GM21717 (cell line): Measurements from ENCODE around the gene NEDD4L.

Experiments
- ATAC-seq: cut with Tn5 transposase; IDR thresholded peaks from one replicate; pipeline ENCODE4 v1.9.1; 2021; ENCODE audit warnings: mild to moderate bottlenecking, moderate library complexity; ENCODE audit not compliant: unreplicated experiment

NEDD4L gene

DNA sequence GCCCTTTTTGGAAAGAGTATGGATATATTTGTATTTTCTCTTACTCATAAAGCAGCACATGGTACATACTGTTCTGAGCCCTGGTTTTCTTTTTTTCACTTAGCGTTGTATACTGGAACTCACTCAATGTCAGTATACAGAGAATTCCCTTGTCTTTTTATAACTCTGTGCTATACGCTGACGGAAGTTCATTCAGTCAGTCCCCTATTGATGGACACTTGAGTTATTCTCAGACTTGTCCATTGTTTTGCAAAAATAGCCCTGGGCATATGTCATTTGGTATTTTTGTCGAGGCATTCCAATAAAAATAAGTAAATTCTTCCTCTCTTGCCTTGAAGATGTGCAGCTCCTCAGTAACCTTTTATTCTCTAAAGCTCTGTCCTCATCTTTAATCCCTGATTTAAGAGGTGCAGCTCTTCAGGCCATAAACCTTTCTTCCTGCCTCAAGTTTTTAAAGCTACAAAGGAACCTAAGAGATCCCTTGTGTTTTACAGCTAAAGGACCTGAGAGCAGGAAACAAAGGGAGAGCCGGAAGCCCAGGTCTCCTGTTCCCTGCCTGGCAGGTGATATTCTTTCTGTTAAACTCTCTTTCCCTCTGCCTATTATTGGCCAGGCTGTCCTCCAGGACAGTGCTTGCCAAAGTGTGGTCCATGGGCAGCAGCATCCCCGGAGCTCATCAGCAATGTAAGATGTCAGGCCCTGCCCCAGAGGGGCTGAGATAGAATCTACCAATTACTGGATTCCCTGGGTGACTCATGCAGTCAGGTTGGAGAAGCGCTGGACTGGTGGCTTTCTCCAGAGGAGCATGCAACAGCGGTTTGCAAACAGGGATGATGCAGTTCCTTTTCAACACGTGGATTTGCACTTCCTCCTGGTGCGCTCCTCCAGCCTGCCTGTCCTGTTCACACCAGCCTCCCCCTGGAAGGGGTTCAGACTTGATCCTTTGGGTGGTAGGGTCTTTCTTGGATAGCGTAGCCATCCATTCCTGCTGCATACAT lies 158.0 kb downstream of the NEDD4L start:
- no peak for ATAC-seq

DNA sequence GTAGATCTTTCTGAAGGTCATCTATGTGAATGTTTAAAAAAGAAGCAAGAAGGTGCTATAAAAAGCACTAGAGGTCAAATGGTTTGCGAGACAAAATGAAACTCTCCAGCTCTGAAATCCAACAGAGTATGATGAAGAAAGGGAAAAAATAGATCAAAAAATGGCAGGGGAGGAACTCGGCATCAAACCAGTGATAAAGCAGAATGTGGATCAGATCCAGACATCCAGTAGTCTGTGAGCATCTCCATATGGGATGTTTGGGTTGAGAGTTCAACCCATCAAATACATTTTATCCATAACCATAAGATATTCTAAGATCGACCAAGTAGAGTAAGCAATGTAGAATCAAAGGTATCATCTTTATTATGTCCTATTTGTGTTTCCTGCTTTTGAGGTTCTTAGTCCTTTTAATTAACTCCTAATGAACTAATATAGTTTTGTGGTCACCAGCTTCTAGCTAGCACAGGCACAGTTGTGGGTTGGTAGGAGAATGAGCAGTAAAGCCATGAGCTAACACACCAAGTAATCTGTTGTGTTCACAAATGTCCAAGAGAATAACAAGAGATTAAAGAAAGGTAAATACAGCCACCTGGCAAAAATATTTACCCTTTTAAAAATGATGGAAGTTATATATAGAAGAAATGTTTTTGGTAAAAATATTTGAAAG lies 160.9 kb downstream of the NEDD4L start:
- no peak for ATAC-seq

DNA sequence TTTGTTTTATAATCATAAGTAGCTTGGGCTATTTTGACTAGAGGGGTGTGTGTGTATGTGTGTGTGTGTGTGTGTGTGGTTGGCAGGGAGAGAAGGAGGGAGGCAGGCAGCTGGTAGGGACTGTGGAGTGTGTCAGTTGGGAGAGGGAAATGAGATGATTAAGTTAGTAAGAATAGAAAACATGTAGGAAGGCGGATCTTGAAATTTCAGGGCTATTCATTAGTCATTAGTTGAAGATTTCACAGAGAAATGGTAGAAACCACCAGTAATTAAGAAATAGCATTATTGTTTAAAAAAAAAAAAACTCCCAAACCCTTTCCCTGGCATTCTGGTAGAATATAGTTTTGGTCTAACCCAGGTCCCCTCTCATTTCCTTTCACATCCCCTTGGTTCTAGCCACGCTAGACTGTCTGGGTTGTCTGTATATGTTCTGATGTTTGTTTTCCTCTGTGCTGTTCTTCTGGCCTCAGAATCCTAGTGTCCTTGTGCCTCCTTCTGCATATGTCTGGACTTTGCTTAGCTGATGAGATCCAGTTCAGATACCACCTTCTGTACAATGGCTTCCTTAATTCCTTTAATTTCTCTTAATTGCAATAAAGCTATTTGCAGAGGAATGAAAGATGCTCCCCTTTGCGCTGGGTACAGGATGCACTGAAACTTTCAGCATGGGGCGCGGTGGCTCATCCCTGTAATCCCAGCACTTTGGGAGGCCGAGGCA lies 161.6 kb downstream of the NEDD4L start:
- ATAC-seq = no peak

DNA sequence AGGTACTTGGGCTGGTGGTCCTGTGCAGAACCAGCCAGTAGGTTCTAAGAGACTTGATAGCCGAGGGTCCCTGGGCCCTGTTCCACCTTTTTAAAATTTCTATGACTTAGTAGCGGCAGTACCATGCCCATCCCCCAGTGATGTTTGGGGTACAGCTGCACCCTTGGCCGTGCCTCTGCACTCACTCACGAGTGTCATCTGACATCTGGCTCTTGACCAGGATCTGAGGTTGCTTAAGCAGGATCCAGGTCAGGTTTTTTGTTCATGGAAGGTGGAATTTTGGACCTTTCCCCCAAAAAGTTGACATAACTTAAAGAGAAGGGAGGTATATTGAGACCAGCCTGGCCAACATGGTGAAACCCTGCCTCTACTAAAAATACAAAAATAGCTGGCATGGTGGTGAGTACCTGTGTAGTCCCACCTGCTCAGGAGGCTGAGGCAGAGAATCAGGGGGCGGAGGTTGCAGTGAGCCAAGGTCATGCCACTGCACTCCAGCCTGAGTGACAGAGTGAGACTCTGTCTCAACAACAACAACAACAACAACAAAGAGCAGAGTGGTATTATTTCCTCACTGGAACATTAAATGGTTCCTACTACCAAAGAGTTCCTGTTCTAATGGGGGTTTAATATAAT lies 163.6 kb downstream of the NEDD4L start:
- no peak for ATAC-seq

DNA sequence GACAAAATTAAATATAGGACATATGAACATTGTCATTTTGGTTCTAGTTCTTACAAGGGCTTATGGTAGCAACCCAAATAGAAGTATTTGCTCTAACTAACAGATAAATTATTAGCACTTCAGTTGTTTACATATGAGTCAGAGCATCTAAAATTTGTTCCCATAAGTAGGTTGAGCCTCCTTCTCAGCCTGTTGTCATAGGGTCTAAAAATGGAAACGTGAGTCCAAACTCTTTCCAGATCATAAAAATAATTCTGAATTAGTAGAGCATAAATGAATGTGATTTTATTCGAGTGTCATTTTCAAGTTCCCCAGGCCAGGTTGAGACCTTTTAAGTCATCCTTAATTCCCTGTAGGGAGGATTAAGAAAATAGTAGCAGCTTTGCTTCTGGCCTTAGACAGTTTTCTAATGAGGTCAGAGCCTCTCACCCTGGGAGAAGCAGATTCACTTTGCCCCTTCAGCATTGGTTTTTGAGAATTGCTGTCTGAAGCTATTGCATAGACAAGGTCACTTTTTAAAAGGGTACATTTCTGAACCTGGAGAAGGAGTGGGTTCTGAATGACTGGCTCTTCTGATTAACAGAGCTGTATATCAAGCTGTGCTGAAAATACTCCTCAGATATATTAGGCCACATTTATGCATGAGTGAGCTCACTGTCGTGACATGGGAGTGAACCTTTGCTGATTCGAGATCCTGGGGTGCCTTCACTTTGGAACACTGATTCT lies 164.3 kb downstream of the NEDD4L start:
- ATAC-seq = no peak

DNA sequence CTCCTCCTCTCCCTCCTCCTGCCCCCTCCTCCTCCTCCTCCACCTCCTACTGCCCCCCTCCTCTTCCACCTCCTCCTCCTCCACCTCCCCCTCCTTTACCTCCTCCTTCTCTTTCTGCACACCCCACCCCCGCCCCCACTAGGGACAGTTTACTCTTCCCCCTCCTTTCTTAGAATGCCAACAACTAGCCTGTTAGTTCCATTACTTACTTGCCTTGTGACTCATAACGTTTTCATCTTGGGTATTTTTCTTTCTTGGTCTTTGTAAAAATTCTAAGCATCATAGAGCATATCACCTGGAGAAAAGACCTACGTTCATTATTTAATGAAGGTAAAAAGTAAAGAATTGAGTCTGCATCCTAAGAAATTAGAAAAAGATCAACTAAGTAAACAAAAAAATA lies 165.3 kb downstream of the NEDD4L start:
- ATAC-seq = no peak

DNA sequence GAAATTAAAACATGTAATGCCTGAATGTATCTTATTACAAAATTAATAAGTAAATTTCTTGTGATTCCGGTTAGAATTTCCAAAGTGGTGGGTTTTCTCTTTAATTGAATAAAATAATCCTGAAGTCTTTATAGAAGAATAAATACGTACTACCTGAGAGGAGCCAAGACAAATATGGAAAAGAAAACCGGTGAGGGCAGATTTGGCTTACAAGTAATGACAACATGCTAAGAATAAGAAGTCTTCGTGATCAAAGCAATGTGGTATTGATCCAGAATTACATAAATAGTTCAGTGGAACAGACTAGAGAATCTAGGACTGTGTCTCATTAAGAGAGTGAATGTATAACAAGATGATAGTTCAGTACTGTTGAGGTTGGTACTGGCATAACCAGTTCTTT lies 167.5 kb downstream of the NEDD4L start:
- no peak for ATAC-seq

DNA sequence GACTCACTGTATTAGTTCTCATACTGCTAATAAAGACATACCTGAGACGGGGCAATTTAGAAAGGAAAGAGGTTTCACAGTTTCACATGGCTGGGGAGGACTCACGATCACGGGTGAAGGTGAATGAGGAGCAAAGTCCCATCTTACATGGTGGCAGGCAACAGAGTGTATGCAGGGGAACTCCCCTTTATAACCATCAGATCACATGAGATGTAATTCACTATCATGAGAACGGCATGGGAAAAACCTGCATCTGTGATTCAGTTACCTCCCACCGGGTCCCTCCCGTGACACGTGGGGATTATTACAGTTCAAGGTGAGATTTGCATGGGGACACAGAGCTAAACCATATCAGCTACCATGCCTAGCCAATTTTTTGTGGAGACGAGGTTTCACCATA lies 168.2 kb downstream of the NEDD4L start:
- no peak for ATAC-seq

DNA sequence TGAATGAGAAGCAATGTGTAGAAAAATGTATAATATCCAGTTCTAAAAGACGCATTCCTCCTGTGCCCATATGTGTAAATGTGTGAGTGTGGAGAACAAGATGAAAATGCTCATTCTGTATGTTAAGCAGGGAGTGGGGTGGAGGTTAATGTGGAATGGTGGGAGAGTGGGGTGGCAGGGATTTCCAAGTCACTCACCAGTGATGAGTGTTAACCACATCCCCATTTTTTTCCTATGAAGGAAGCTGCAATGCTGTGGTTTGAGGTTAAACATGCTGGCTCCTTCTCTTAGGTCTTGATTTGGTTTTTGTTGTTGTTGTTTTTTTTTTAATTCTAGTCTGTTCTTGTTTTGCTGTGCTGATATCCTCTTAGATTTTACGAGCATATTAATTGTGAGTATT lies 169.4 kb downstream of the NEDD4L start:
- ATAC-seq = no peak

DNA sequence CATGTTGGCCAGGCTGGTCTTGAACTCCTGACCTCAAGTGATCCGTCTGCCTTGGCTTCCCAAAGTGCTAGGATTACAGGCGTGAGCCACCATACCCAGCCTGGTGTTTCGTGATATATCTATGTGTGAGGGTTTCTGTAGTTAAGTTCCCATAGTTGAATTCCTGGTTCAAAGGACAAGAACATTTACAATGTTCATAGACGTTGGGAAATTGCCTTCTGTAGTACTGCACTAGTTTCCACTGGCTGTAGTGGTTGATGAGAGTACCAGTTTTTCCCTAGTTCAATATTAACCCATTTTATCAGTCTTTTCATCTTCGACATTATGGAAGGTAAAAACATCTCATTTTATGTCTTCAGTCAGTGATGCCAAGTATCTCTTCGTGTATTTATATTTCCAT lies 171.0 kb downstream of the NEDD4L start:
- no peak for ATAC-seq

DNA sequence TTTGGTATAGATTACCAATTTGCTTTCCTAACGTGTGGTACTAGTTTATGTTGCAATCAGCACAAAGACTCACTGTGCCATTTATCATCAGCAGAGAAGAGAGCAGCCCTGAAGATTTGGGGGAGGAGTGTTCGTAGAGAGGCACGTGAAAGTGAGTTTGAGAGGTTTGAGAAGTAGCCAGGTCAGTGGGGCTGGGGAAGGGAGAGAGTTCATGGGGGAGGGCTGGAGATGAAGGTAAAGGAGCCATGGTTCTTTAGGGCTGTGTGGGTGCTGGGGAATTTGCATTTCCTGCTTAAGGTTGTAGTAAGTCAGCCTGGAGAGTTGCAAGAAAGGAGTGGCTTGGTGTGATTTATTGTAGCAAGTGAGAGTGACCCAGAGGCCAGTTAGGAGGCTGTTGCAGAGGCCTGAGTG lies 172.1 kb downstream of the NEDD4L start:
- ATAC-seq = no peak

DNA sequence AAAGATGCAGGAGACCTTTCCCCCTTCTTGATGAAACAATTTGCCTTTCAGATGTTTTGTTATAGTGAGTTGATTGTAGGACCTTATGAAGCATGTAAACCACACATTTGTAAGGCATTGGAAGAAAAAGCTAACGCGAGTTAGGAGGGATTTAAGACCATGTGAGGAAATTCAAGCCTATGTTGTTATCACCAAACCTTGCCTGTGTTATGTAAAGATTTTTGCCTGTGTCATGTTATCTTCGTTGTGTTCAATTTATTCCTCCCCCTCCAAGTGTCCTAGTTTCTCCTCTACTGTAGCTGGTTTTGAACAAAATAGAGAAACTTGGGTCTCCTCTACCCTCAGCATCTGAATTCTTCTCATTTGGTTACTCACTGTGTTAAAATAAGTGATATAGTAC lies 173.0 kb downstream of the NEDD4L start:
- no peak for ATAC-seq

DNA sequence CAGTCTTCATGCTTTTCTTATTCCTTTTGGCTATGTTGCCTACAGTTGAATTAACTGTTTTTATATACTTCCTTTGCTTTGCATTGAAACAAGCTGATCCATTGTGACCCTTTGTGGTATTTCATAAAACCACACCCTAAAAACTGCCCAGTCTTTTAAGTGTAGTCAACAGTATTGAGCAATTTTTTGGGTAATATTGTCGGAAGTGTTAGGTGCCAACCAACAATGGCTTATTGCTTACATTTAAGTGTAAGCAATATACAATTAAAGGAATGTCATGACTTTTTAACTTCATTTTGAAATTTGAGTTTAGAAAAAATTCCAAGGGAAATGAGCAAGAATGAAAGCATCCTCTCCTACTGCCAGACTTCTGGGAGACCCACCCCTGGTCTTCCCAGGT lies 174.1 kb downstream of the NEDD4L start:
- ATAC-seq = no peak

DNA sequence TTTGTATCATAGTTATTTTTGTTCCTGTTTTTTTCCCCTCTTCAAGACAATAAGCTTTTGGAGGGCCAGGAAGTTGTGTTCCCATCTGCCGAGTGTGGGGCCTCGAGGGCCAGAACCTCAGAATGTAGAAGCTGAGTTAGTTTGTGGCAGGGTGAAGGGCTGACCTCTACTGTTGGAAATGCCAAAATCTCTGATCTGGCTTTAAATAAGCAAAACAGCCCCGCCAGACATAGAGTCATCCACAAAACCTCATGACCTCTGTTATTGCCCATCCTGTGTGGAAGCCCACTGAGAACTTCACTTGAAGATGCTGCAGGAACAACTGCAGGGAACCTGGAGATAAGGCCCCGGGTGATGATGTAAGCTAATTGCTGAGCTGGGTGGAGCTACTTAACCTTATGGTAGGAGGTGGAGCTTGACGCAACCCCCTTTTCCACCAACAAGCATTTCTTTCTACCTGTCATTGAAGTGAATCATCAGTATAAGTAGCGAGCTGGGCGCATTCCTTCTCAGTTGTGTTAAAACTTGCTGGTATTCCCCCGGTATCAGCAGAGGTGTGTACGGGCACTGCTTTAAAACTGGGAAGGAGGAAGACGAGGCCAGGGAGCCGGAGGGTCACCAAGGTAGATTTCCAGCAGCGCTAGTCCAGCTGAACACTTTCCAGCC lies 177.2 kb downstream of the NEDD4L start:
- no peak for ATAC-seq

DNA sequence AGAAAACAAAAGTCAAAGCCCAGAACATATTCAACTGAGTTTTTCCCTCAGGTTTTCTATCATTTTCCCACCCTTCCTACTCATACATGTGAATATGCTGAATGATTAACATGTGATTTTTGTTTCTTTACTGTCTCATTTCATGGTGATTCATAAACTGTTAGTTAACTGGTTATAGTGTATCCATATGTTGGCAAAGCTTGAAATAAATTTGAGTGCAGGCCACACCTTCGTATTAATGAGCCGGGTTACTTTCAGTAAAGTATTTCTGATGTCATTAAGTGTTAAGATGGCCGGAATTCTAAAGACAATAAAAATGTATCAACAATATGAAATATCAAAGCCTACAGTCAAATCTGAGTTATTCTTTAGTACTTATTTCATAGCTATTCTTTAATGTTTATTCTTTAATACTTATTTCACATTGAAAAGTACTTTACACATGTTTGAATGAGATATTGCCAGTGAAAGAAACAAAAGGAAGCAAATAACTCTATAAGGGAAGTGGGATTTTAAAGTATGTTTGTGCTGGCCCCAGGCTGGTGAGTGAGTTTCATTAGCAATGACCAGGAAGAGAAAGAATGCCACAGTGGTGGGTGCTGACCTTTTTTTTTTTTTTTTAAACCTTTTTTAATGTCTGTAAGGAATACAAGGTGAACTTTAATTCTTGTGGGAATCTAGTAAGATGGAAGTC lies 178.6 kb downstream of the NEDD4L start:
- no peak for ATAC-seq

DNA sequence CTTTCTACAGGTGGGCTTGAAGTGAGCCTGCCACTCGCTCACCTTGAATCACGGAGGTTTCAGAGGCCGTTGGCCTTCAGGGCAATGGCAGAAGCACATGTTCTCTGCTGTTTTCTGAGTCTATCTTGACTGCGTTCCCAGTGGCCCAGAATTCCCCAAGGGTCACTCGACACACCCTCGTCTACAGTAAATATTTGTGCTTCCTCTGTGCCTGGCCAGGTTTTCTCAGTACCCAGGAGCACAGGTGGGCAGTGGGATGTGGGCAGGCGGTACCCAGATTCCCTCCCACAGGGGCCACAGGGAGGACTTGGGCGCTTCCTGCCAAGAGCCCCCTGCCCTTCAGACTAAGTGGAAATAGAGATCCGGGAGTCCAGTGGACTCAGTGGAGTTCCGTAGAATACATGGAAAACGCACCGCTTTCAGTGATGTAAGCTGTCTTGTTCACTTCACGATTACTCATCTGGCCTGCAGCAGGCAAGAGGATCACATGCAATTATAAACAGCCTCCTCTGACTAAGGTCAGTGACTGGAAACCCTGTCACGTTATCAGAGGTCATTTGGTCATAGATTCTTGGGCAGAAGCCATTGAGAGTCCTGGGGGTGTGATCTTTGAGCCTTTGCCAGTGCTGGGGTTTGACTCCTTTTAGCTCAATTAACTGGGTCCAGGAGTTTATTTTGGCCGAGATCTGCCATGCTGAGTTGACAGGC lies 179.8 kb downstream of the NEDD4L start:
- ATAC-seq = no peak

DNA sequence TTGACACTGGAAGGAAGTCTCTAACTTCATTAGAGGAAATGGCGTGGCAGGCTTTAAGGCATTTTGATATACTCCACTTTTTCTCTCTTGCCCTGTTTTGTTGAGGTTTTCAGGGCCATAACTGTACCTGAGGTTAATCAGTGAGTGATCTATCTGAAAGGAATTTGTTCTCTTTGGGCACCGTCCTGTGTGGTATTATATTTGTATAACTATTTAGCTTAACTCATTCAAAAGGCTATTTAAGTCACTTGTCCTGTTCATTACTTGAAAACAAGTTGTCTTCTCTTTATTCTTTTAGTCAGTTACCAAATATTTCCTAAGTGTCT lies 180.4 kb downstream of the NEDD4L start:
- no peak for ATAC-seq

DNA sequence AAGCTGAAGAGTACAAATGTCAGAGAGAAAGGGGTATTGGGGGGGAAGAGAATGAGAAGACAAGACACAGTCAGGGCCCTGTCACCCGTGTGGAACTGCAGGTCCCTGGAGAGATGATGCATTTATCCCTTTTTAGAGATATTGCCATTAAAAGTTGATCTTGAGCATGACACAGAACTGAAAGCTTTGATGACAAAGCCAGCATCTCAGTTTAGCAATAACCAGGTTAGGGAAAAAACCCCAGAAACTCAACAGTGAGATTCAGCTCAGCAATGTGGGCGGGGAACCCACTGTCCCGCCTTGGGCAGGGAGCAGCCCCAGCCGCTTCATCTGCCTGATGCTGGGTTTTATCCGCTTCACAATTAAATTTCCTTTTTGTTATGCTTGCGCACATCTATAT lies 181.1 kb downstream of the NEDD4L start:
- ATAC-seq = peak; percentile 83

DNA sequence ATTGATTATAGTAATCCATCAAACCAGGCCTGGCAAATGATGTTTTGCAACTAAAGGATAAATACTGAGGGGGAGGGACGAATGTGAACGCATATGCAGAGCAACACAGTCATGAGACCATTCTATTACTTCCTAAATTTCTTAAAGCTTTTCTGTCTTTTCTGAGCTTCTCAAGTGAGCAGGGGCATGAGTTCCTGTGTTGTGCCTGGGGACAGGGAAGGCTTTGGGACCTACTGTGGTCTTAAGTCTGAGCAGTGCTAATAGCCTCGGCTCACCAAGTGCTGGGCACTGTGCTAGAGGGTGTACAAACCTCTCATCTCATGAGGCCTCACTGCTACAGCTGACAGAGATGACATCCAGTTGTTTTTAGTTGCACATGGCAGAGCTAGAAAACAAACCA lies 182.4 kb downstream of the NEDD4L start:
- ATAC-seq = no peak
